Measurements from ENCODE around the gene GALNT12. TPM values are rescaled to one million over a fixed set of nuclear protein-coding genes. Genes with fewer than 3 reads are reported as not detected.

The GALNT12 gene
- polyA plus RNA-seq, 1 donor (not counting 4 experiments of a cell fraction or from before 2014, with no cell fraction given), result 1.8 TPM

- H3K27me3 ChIP-seq (ENCODE audit: control insufficient read depth, extremely low read depth, insufficient read depth, low read length), result no peaks in the 10 kb centered on the region
- H3K36me3 ChIP-seq (ENCODE audit: control insufficient read depth in 2 of 2, extremely low read depth in 1 of 2, insufficient read depth in 2 of 2, low read length in 2 of 2), result no peaks in the 10 kb centered on the region
- no peaks in the 10 kb centered on the region for H3K4me1 ChIP-seq (ENCODE audit: control insufficient read depth, extremely low read depth, insufficient read depth, low read length)
- no peak for FAIRE-seq
- no peak overlapping the region for H3K9ac ChIP-seq (ENCODE audit: control insufficient read depth, extremely low read depth, insufficient read depth, low read length)
- H4K20me1 ChIP-seq (ENCODE audit: control insufficient read depth, extremely low read depth, insufficient read depth, low read length), result no peaks in the 10 kb centered on the region
- no peaks in the 10 kb centered on the region for H3K9me3 ChIP-seq (ENCODE audit: control insufficient read depth, low read depth, low read length)
- H3K27ac ChIP-seq (ENCODE audit: control insufficient read depth, insufficient read depth, low read length), result no peak overlapping the region
- TF ChIP-seq CTCF (optimal IDR thresholded peaks at IDR 0.05 in 1 of 3, IDR thresholded peaks at IDR 0.05 in 1 of 3, conservative IDR thresholded peaks at IDR 0.05 in 1 of 3; ENCODE audit: extremely low read depth in 1 of 3, insufficient read depth in 2 of 3, low read length in 3 of 3) (no peak), EZH2 (IDR thresholded peaks at IDR 0.05; ENCODE audit: low read length) (no peak)
- no peak overlapping the region for H3K4me3 ChIP-seq (ENCODE audit: control insufficient read depth in 2 of 3, extremely low read depth in 1 of 3, insufficient read depth in 2 of 3, low read depth in 1 of 3, low read length in 3 of 3)
- H3K4me2 ChIP-seq (ENCODE audit: control insufficient read depth, extremely low read depth, insufficient read depth, low read depth, low read length), result no peak overlapping the region
- H3K9me1 ChIP-seq (ENCODE audit: control insufficient read depth, extremely low read depth, insufficient read depth, low read length), result no peaks in the 10 kb centered on the region
- DNase-seq (ENCODE audit: low read depth, low spot score), result no peak
- no peak overlapping the region for H2AFZ ChIP-seq (ENCODE audit: control insufficient read depth, low read length)
- H3K79me2 ChIP-seq (ENCODE audit: control insufficient read depth, insufficient read depth, low read length), result no peaks in the 10 kb centered on the region
- dilution Hi-C loops (cut with MboI; ENCODE audit: extremely low pct_ligation_motif_present, low sequenced_read_pairs), result no loop called here
These were observed 14.4 kb downstream of the GALNT12 start for GRCh38 chr9:98821831-98822230.

GRCh38 chr9:98822661-98823060, 15.2 kb downstream of the GALNT12 start:
- no peak for FAIRE-seq
- Histone ChIP-seq H3K4me1 (ENCODE audit: control insufficient read depth, extremely low read depth, insufficient read depth, low read length) (no peaks in the 10 kb centered on the region), H3K4me3 (ENCODE audit: control insufficient read depth in 2 of 3, extremely low read depth in 1 of 3, insufficient read depth in 2 of 3, low read depth in 1 of 3, low read length in 3 of 3) (no peak overlapping the region), H3K27me3 (ENCODE audit: control insufficient read depth, extremely low read depth, insufficient read depth, low read length) (no peaks in the 10 kb centered on the region), H3K27ac (ENCODE audit: control insufficient read depth, insufficient read depth, low read length) (no peak overlapping the region), H3K9me1 (ENCODE audit: control insufficient read depth, extremely low read depth, insufficient read depth, low read length) (no peaks in the 10 kb centered on the region), H3K79me2 (ENCODE audit: control insufficient read depth, insufficient read depth, low read length) (no peaks in the 10 kb centered on the region), H4K20me1 (ENCODE audit: control insufficient read depth, extremely low read depth, insufficient read depth, low read length) (no peaks in the 10 kb centered on the region), H3K36me3 (ENCODE audit: control insufficient read depth in 2 of 2, extremely low read depth in 1 of 2, insufficient read depth in 2 of 2, low read length in 2 of 2) (no peaks in the 10 kb centered on the region), H3K4me2 (ENCODE audit: control insufficient read depth, extremely low read depth, insufficient read depth, low read depth, low read length) (no peak overlapping the region), H3K9ac (ENCODE audit: control insufficient read depth, extremely low read depth, insufficient read depth, low read length) (no peak overlapping the region), H2AFZ (ENCODE audit: control insufficient read depth, low read length) (no peak overlapping the region), H3K9me3 (ENCODE audit: control insufficient read depth, low read depth, low read length) (no peaks in the 10 kb centered on the region)
- DNase-seq (ENCODE audit: low read depth, low spot score), result no peak
- TF ChIP-seq CTCF (optimal IDR thresholded peaks at IDR 0.05 in 1 of 3, IDR thresholded peaks at IDR 0.05 in 1 of 3, conservative IDR thresholded peaks at IDR 0.05 in 1 of 3; ENCODE audit: extremely low read depth in 1 of 3, insufficient read depth in 2 of 3, low read length in 3 of 3), result no peak
- no peak for TF ChIP-seq EZH2 (IDR thresholded peaks at IDR 0.05; ENCODE audit: low read length)
- dilution Hi-C loops (cut with MboI; ENCODE audit: extremely low pct_ligation_motif_present, low sequenced_read_pairs), result no loop called here
